ENCODE data around the gene HOXA3.

DNA sequence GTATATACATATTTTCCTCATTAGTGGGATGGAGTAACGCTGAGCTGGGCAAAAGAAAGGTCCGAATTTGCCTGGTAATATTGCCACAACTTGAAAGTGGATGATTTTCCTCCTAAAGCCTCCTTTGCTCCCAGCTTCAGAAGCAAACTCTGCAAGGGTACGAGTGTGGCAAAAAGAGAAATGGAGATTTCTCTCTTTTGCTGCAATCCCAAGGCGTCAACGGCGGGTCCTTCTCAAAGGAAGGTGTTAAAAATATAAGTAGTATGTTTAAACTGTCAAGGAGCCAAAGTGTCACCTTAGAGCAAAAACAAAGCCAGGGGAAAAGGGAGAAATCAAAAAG, 37.5 kb downstream of the HOXA3 start:
- TF ChIP-seq, protein P1, sequence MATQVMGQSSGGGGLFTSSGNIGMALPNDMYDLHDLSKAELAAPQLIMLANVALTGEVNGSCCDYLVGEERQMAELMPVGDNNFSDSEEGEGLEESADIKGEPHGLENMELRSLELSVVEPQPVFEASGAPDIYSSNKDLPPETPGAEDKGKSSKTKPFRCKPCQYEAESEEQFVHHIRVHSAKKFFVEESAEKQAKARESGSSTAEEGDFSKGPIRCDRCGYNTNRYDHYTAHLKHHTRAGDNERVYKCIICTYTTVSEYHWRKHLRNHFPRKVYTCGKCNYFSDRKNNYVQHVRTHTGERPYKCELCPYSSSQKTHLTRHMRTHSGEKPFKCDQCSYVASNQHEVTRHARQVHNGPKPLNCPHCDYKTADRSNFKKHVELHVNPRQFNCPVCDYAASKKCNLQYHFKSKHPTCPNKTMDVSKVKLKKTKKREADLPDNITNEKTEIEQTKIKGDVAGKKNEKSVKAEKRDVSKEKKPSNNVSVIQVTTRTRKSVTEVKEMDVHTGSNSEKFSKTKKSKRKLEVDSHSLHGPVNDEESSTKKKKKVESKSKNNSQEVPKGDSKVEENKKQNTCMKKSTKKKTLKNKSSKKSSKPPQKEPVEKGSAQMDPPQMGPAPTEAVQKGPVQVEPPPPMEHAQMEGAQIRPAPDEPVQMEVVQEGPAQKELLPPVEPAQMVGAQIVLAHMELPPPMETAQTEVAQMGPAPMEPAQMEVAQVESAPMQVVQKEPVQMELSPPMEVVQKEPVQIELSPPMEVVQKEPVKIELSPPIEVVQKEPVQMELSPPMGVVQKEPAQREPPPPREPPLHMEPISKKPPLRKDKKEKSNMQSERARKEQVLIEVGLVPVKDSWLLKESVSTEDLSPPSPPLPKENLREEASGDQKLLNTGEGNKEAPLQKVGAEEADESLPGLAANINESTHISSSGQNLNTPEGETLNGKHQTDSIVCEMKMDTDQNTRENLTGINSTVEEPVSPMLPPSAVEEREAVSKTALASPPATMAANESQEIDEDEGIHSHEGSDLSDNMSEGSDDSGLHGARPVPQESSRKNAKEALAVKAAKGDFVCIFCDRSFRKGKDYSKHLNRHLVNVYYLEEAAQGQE (IDR thresholded peaks at IDR 0.05; ENCODE audit: low read depth) = no peak
- TF ChIP-seq, protein P2, sequence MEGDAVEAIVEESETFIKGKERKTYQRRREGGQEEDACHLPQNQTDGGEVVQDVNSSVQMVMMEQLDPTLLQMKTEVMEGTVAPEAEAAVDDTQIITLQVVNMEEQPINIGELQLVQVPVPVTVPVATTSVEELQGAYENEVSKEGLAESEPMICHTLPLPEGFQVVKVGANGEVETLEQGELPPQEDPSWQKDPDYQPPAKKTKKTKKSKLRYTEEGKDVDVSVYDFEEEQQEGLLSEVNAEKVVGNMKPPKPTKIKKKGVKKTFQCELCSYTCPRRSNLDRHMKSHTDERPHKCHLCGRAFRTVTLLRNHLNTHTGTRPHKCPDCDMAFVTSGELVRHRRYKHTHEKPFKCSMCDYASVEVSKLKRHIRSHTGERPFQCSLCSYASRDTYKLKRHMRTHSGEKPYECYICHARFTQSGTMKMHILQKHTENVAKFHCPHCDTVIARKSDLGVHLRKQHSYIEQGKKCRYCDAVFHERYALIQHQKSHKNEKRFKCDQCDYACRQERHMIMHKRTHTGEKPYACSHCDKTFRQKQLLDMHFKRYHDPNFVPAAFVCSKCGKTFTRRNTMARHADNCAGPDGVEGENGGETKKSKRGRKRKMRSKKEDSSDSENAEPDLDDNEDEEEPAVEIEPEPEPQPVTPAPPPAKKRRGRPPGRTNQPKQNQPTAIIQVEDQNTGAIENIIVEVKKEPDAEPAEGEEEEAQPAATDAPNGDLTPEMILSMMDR (IDR thresholded peaks at IDR 0.05 in 2 of 3, conservative IDR thresholded peaks at IDR 0.05 in 1 of 3; ENCODE audit: borderline replicate concordance in 1 of 3, insufficient read depth in 1 of 3, low read depth in 2 of 3, low read length in 2 of 3) = no peak
- TF ChIP-seq EZH2phosphoT487 (IDR thresholded peaks at IDR 0.05; ENCODE audit: borderline replicate concordance) (no peak), EZH2 (IDR thresholded peaks at IDR 0.05) (no peak), POLR2A (IDR thresholded peaks at IDR 0.05; ENCODE audit: borderline replicate concordance, extremely low read depth, insufficient read depth, insufficient read length) (no peak), CEBPB (IDR thresholded peaks at IDR 0.05; ENCODE audit: low read depth) (no peak)
- TF ChIP-seq, protein P3, sequence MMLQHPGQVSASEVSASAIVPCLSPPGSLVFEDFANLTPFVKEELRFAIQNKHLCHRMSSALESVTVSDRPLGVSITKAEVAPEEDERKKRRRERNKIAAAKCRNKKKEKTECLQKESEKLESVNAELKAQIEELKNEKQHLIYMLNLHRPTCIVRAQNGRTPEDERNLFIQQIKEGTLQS (IDR thresholded peaks at IDR 0.05) = no peak

All from HCT116 (cell line).